ENCODE results near the gene SMURF1.

The SMURF1 gene

GRCh38 chr7:99005776-99006175 lies 138.1 kb downstream of the SMURF1 start:
- no peak for DNase-seq (ENCODE audit: low read depth)
- TF ChIP-seq, protein P1, sequence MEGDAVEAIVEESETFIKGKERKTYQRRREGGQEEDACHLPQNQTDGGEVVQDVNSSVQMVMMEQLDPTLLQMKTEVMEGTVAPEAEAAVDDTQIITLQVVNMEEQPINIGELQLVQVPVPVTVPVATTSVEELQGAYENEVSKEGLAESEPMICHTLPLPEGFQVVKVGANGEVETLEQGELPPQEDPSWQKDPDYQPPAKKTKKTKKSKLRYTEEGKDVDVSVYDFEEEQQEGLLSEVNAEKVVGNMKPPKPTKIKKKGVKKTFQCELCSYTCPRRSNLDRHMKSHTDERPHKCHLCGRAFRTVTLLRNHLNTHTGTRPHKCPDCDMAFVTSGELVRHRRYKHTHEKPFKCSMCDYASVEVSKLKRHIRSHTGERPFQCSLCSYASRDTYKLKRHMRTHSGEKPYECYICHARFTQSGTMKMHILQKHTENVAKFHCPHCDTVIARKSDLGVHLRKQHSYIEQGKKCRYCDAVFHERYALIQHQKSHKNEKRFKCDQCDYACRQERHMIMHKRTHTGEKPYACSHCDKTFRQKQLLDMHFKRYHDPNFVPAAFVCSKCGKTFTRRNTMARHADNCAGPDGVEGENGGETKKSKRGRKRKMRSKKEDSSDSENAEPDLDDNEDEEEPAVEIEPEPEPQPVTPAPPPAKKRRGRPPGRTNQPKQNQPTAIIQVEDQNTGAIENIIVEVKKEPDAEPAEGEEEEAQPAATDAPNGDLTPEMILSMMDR (conservative IDR thresholded peaks at IDR 0.05; ENCODE audit: control insufficient read depth, insufficient read depth, low read depth, low read length), result no peak
- no peak overlapping the region for H3K4me3 ChIP-seq (ENCODE audit: control insufficient read depth, low read depth, low read length)

GRCh38 chr7:99004781-99005500 lies 139.0 kb downstream of the SMURF1 start:
- peak; percentile 25 for DNase-seq (ENCODE audit: low read depth)
- TF ChIP-seq, protein P1 (conservative IDR thresholded peaks at IDR 0.05; ENCODE audit: control insufficient read depth, insufficient read depth, low read depth, low read length), result no peak
- H3K4me3 ChIP-seq (ENCODE audit: control insufficient read depth, low read depth, low read length), result no peak overlapping the region

GRCh38 chr7:99004216-99004615 lies 139.7 kb downstream of the SMURF1 start:
- TF ChIP-seq, protein P1 (conservative IDR thresholded peaks at IDR 0.05; ENCODE audit: control insufficient read depth, insufficient read depth, low read depth, low read length), result no peak
- peak; percentile 27 for DNase-seq (ENCODE audit: low read depth)
- H3K4me3 ChIP-seq (ENCODE audit: control insufficient read depth, low read depth, low read length), result no peak overlapping the region

GRCh38 chr7:99003419-99003818 lies 140.5 kb downstream of the SMURF1 start:
- no peak for DNase-seq (ENCODE audit: low read depth)
- no peak overlapping the region for H3K4me3 ChIP-seq (ENCODE audit: control insufficient read depth, low read depth, low read length)
- TF ChIP-seq, protein P1 (conservative IDR thresholded peaks at IDR 0.05; ENCODE audit: control insufficient read depth, insufficient read depth, low read depth, low read length), result no peak

DNA sequence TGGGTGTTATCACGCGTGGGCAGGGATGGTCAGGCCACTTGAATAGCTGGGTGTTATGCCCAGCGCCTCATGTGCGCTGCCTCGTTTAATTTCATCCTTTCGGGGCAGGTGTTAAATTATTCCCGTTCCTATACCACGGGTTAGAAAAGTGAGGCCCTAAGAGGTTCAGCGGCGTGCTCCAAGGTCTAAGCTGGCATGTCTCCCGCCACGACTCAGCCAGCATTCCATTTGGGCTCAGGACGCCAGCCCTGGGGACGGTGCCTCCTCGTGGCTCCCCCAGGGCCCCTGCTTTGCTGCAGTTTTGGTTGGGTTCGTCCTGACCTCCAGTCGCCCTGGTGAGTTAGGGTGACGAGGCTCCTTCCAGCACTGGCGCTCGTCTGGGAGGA lies 141.1 kb downstream of the SMURF1 start:
- DNase-seq (ENCODE audit: low read depth), result no peak
- TF ChIP-seq, protein P1 (conservative IDR thresholded peaks at IDR 0.05; ENCODE audit: control insufficient read depth, insufficient read depth, low read depth, low read length), result no peak
- no peak overlapping the region for H3K4me3 ChIP-seq (ENCODE audit: control insufficient read depth, low read depth, low read length)

DNA sequence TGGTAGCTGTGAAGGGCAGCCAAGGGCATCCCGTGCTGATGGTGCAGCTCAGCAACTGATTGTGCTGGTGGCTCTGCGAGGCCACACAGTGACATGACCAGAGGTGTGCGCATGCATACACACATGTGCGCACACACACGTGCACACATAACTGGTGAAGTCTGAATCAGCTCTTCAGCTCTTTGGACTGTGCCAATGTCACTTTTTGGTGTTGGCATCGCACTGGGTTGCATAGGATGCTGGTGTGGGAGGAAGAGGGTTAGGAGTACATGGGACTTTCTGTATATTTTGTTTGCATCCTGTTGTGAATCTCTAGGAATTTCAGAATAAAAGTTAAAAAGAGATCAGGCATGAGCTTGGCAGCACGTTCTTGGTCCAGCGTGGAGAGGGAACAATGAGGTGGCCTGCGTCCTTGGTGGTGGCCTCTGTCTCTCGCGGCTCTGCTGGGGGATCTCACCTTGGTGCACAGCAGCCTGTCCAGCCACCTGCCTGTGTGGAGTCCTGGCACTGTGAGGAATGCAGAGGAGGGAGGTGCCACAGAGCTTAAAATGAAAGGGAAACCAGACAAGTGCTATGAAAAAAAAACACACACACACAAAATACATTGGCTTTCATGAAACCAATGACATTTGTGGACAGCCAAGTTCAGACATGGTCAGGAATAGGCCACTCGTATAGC lies 141.6 kb downstream of the SMURF1 start:
- TF ChIP-seq, protein P1 (conservative IDR thresholded peaks at IDR 0.05; ENCODE audit: control insufficient read depth, insufficient read depth, low read depth, low read length), result no peak
- no peak for DNase-seq (ENCODE audit: low read depth)
- no peak overlapping the region for H3K4me3 ChIP-seq (ENCODE audit: control insufficient read depth, low read depth, low read length)
